CD4-positive, alpha-beta T cell (primary cell): Measurements from ENCODE around the gene ARID1A. TPM values are rescaled to one million over a fixed set of nuclear protein-coding genes. Genes with fewer than 3 reads are reported as not detected.
A peak's percentile ranks its signal among the peaks of the same experiment; 100 is the strongest.

Experiments used
- ATAC-seq: fragments of 200-7000 bp; cut with Tn5 transposase; one replicate; pipeline ENCODE4 v1.10.0; 2022; ENCODE audit warnings: mild to moderate bottlenecking; ENCODE audit not compliant: poor library complexity
- CTCF ChIA-PET: fragments of 350-600 bp; sonication (Branson Sonifier 250); formaldehyde crosslinking; loops from one replicate; lab custom pipeline; 2021; ENCODE audit warnings: antibody characterized with exemption, inconsistent platforms; lab: Charles Lee
- POLR2A ChIA-PET: fragments of 350-600 bp; sonication (Branson Sonifier 250); formaldehyde crosslinking; loops from one replicate; lab custom pipeline; 2021; ENCODE audit warnings: antibody characterized with exemption, inconsistent platforms; lab: Charles Lee
- DNase-seq, 14 experiments: peaks; one replicate each; pipeline ENCODE4 v3.0.0-alpha.2; 2013 to 2020; ENCODE audit warnings: mixed read lengths in 2 of 14
- H3K27ac ChIP-seq, 2 donors: one replicate each; pipeline versions ENCODE4 v1.5.1 to v1.7.0; 2013; ENCODE audit warnings: low read length in 2 of 2, low read depth in 1 of 2, mild to moderate bottlenecking in 1 of 2
- H3K27me3 ChIP-seq, 2 experiments: 1 replicate in 1 of 2; 2 replicates in 1 of 2; pipeline versions ENCODE4 v1.6.1 to v1.7.0; 2013; ENCODE audit warnings: low read length in 2 of 2, control low read depth in 1 of 2, mild to moderate bottlenecking in 1 of 2, moderate library complexity in 1 of 2; ENCODE audit not compliant: insufficient read depth in 2 of 2, control insufficient read depth in 1 of 2
- H3K36me3 ChIP-seq: one replicate; pipeline ENCODE4 v1.6.1; 2013; ENCODE audit warnings: low read length, control low read depth; ENCODE audit not compliant: insufficient read depth
- H3K4me1 ChIP-seq: one replicate; pipeline ENCODE4 v1.6.1; 2013; ENCODE audit warnings: low read length, control low read depth; ENCODE audit not compliant: insufficient read depth
- H3K4me3 ChIP-seq: one replicate; pipeline ENCODE4 v1.5.1; 2013; ENCODE audit warnings: mild to moderate bottlenecking, low read length, moderate library complexity
- H3K9me3 ChIP-seq, 2 experiments: 1 replicate in 1 of 2; 2 replicates in 1 of 2; pipeline versions ENCODE4 v1.6.1 to v1.7.0; 2013; ENCODE audit warnings: low read length in 2 of 2, mild to moderate bottlenecking in 2 of 2, control low read depth in 1 of 2, moderate library complexity in 1 of 2; ENCODE audit not compliant: control insufficient read depth in 1 of 2, insufficient read depth in 1 of 2
- H3K27ac Mint-ChIP-seq: one replicate; pipeline ENCODE4 v1.8.0; 2020; ENCODE audit warnings: mixed read lengths
- H3K27me3 Mint-ChIP-seq: one replicate; pipeline ENCODE4 v1.8.0; 2021; ENCODE audit warnings: mixed read lengths
- H3K36me3 Mint-ChIP-seq: one replicate; pipeline ENCODE4 v1.8.0; 2021; ENCODE audit warnings: low read depth, mixed read lengths
- H3K4me1 Mint-ChIP-seq: one replicate; pipeline ENCODE4 v1.8.0; 2021; ENCODE audit warnings: low read depth, mixed read lengths
- H3K4me3 Mint-ChIP-seq: one replicate; pipeline ENCODE4 v1.8.0; 2020; ENCODE audit warnings: mild to moderate bottlenecking, mixed read lengths
- H3K9me3 Mint-ChIP-seq: one replicate; pipeline ENCODE4 v1.8.0; 2020; ENCODE audit warnings: mixed read lengths
- intact Hi-C, 2 experiments: fragments of 100-400 bp; cut with DNase I in 1 of 2; cut with micrococcal nuclease in 1 of 2; formaldehyde crosslinking; loops; one replicate each; pipeline versions ENCODE4 v1.15.1 to v1.9.0; 2023 to 2025; cut with DNase I, micrococcal nuclease
- total RNA-seq, 174 experiments: library from RNA in 2 of 174; stranded (reverse) in 2 of 174; gene quantifications; one replicate each; pipeline ENCODE4 v1.2.3 and lab custom pipeline; 2021 to 2026
- TF ChIP-seq, protein P1 (sequence below): fragments of 200-600 bp; IDR thresholded peaks from one replicate; pipeline ENCODE4 v1.8.0; 2022; ENCODE audit warnings: antibody characterized with exemption, mild to moderate bottlenecking

The ARID1A gene
- total RNA-seq, 2 experiments from 2014 or later: 102 to 103 TPM

GRCh38 chr1:26697978-26698849 lies 2.4 kb downstream of the ARID1A start:
- H3K27ac ChIP-seq: peak overlapping the region; percentile 68 to 88
- no peaks in the 10 kb centered on the region for H3K27me3 ChIP-seq
- no peaks in the 10 kb centered on the region for H3K27me3 Mint-ChIP-seq
- ChIA-PET POLR2A (interaction anchor here (0.7 to 13.4 kb wide), 22 partner anchors 7 to 463 kb away, joined by 3 to 346 read pairs (median 6); partner anchors contain the start of genes HMGN2 and PIGV), CTCF (interaction anchor here (0.5 to 3.8 kb wide), 12 partner anchors 8 to 197 kb away, joined by 3 to 29 read pairs (median 4); no protein-coding TSS in a partner anchor)
- intact Hi-C loops: loop anchor here (2.0 kb wide), 2 partner anchors 23 to 47 kb away; no protein-coding TSS in a partner anchor
- ATAC-seq (peak; percentile 45), DNase-seq (peak in 10 of 14 experiments; percentile 5 to 90 (median 40))
- H3K9me3 ChIP-seq: no peaks in the 10 kb centered on the region
- H3K4me1 ChIP-seq: peaks cover 51% of the 10 kb centered on the region
- peaks cover 14% of the 10 kb centered on the region for H3K36me3 ChIP-seq
- H3K4me3 Mint-ChIP-seq: no peak overlapping the region
- H3K27ac Mint-ChIP-seq: no peak overlapping the region
- H3K36me3 Mint-ChIP-seq: peaks cover 6% of the 10 kb centered on the region
- TF ChIP-seq, protein P1, sequence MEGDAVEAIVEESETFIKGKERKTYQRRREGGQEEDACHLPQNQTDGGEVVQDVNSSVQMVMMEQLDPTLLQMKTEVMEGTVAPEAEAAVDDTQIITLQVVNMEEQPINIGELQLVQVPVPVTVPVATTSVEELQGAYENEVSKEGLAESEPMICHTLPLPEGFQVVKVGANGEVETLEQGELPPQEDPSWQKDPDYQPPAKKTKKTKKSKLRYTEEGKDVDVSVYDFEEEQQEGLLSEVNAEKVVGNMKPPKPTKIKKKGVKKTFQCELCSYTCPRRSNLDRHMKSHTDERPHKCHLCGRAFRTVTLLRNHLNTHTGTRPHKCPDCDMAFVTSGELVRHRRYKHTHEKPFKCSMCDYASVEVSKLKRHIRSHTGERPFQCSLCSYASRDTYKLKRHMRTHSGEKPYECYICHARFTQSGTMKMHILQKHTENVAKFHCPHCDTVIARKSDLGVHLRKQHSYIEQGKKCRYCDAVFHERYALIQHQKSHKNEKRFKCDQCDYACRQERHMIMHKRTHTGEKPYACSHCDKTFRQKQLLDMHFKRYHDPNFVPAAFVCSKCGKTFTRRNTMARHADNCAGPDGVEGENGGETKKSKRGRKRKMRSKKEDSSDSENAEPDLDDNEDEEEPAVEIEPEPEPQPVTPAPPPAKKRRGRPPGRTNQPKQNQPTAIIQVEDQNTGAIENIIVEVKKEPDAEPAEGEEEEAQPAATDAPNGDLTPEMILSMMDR: no peak
- peak overlapping the region; percentile 89 for H3K4me3 ChIP-seq
- no peaks in the 10 kb centered on the region for H3K9me3 Mint-ChIP-seq
- peaks cover 19% of the 10 kb centered on the region for H3K4me1 Mint-ChIP-seq

GRCh38 chr1:26700711-26701110 lies 4.9 kb downstream of the ARID1A start:
- H3K27ac Mint-ChIP-seq: no peak overlapping the region
- H3K4me3 Mint-ChIP-seq: no peak overlapping the region
- DNase-seq (no peak), ATAC-seq (no peak)
- Histone ChIP-seq H3K4me3 (peak overlapping the region; percentile 11), H3K9me3 (no peaks in the 10 kb centered on the region), H3K27me3 (no peaks in the 10 kb centered on the region), H3K27ac (no peak overlapping the region), H3K36me3 (peaks cover 26% of the 10 kb centered on the region), H3K4me1 (peaks cover 47% of the 10 kb centered on the region)
- peaks cover 19% of the 10 kb centered on the region for H3K36me3 Mint-ChIP-seq
- POLR2A ChIA-PET: interaction anchor here (1.0 to 13.4 kb wide), 6 partner anchors 8 to 87 kb away, joined by 4 to 202 read pairs (median 7); partner anchors contain the start of gene PIGV
- intact Hi-C loops: no loop called here
- H3K27me3 Mint-ChIP-seq: no peaks in the 10 kb centered on the region
- CTCF ChIA-PET: interaction anchor here (1.2 to 1.7 kb wide), 5 partner anchors 8 to 99 kb away, joined by 3 to 6 read pairs (median 3); no protein-coding TSS in a partner anchor
- H3K9me3 Mint-ChIP-seq: no peaks in the 10 kb centered on the region
- TF ChIP-seq, protein P1: no peak
- H3K4me1 Mint-ChIP-seq: peaks cover 5% of the 10 kb centered on the region

GRCh38 chr1:26701266-26701994 lies 5.6 kb downstream of the ARID1A start:
- H3K9me3 ChIP-seq: no peaks in the 10 kb centered on the region
- Mint-ChIP-seq H3K4me3 (no peak overlapping the region), H3K27me3 (no peaks in the 10 kb centered on the region), H3K36me3 (peaks cover 26% of the 10 kb centered on the region), H3K9me3 (no peaks in the 10 kb centered on the region), H3K4me1 (peaks cover 13% of the 10 kb centered on the region), H3K27ac (no peak overlapping the region)
- H3K27ac ChIP-seq: no peak overlapping the region
- DNase-seq (no peak), ATAC-seq (no peak)
- POLR2A ChIA-PET: interaction anchor here (0.7 to 13.4 kb wide), 10 partner anchors 9 to 125 kb away, joined by 3 to 202 read pairs (median 5); partner anchors contain the start of gene PIGV
- peak overlapping the region; percentile 8 for H3K4me3 ChIP-seq
- TF ChIP-seq, protein P1: no peak
- no peaks in the 10 kb centered on the region for H3K27me3 ChIP-seq
- intact Hi-C loops: no loop called here
- H3K4me1 ChIP-seq: peaks cover 54% of the 10 kb centered on the region
- CTCF ChIA-PET: interaction anchor here (1.0 to 1.7 kb wide), 5 partner anchors 9 to 99 kb away, joined by 3 to 6 read pairs (median 4); no protein-coding TSS in a partner anchor
- H3K36me3 ChIP-seq: peaks cover 26% of the 10 kb centered on the region
